ENCODE results near the gene ATP2C2.

Gene ATP2C2

DNA sequence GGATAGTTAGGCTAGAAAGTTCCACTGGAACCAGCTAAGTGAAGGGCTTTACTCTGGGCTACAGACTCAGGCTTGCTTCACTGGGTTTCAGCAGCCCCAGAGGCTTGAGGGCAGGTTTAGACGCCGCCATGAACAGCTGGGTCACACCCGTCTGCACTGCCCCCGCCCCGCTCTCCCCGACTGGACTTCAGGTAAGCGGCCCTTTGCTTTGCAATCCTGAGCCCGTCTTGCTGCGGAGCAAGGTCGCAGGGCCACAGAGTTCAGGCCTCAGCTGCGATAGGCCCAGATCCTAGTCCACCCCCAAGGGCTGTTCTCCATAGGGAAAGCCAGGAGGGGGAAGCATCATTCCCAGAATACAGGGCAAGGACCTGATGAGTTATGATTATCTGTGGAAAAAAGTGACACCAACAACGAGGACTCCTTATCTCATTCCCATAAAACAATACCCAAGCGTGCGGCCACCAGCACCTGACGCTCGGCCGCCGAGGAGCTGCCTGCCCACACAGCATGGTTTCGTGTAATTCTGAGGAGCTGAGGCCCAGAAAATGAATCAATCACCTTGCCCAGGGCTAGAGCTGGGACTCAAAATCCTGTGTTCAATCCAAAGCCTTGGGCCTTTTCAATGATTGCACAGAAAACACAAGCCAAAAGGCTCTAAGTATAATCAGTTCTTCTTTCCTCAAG is 115.7 kb downstream of the ATP2C2 start:
- Histone ChIP-seq H3K27ac (no peak overlapping the region), H3K4me3 (no peak overlapping the region), H3K9ac (ENCODE audit: insufficient read length) (no peak overlapping the region), H3K36me3 (ENCODE audit: insufficient read depth, low read length) (no peaks in the 10 kb centered on the region), H3K9me3 (ENCODE audit: low read depth, low read length) (no peaks in the 10 kb centered on the region)
- no peak for DNase-seq (ENCODE audit: low read depth, low spot score)
- TF ChIP-seq FOXP2 (optimal IDR thresholded peaks at IDR 0.05; ENCODE audit: control extremely low read depth, extremely low read length, insufficient read depth) (no peak), POLR2AphosphoS5 (IDR thresholded peaks at IDR 0.05; ENCODE audit: borderline replicate concordance, low read depth, low read length) (no peak), EZH2 (IDR thresholded peaks at IDR 0.05) (no peak)

DNA sequence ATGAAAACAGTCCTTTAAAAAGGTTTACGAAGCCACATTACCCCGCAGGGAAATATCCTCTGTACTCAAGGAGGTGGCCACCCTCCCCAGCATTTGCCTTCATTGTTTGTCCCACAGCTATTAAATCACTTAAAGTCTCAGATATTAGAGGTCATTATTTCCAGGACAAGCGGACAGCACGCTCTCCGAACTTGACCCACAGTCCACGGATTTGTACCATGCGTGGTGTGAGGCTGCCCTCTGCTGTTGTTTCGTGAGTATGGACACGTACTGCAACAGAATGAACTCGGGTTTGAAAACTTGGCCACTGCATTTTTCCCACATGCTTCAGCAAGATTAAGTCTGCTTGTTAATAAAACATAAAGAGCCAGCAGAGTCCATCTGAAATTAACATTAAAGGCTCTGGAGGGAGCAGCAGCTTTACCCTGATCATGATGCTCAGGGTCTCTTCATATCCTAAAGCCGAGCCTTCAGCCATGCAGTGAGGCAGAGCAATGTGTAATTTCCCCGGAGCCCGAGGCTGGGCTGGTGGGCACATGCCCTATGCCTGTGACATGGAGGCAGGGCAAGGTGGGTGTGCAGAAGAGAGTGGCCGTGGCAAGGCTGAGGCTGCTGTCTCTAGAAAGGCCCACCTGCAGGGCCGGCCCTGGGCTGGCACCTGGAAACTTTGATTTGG is 116.4 kb downstream of the ATP2C2 start:
- TF ChIP-seq FOXP2 (optimal IDR thresholded peaks at IDR 0.05; ENCODE audit: control extremely low read depth, extremely low read length, insufficient read depth): no peak
- no peak for TF ChIP-seq EZH2 (IDR thresholded peaks at IDR 0.05)
- TF ChIP-seq POLR2AphosphoS5 (IDR thresholded peaks at IDR 0.05; ENCODE audit: borderline replicate concordance, low read depth, low read length): no peak
- Histone ChIP-seq H3K9me3 (ENCODE audit: low read depth, low read length) (no peaks in the 10 kb centered on the region), H3K36me3 (ENCODE audit: insufficient read depth, low read length) (no peaks in the 10 kb centered on the region), H3K4me3 (no peak overlapping the region), H3K27ac (no peak overlapping the region), H3K9ac (ENCODE audit: insufficient read length) (no peak overlapping the region)
- DNase-seq (ENCODE audit: low read depth, low spot score): no peak

DNA sequence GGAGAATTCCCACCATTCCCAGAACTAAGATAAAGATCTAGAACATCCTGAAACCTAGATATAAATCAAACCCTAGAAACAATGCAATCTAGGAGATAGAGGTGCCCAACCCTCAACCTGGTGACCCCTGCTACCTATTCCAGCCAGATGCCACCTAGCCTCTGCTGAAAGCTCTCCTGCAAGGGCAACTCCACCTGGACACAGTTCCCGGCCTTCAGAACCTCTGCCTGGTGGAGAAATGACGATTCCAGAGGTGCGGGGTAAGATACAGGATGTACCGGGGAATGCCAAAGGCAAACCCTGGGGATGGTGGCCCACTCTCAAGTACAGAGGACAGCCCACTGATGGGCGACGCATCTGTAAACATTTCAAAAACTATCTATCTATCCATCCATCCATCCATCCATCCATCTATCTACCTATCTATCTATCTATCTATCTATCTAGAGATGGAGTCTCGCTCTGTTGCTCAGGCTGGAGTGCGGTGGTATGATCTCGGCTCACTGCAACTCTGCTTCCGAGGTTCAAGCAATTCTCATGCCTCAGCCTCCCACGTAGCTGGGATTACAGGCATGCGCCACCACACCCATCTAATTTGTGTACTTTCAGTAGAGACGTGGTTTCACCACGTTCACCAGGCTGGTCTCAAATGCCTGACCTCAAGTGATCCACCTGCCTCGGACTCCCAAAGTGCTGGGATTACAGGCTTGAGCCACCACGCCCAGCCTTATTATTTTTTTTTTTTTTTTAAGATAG is 117.1 kb downstream of the ATP2C2 start:
- no peaks in the 10 kb centered on the region for H3K9me3 ChIP-seq (ENCODE audit: low read depth, low read length)
- no peak overlapping the region for H3K4me3 ChIP-seq
- H3K36me3 ChIP-seq (ENCODE audit: insufficient read depth, low read length): no peaks in the 10 kb centered on the region
- TF ChIP-seq FOXP2 (optimal IDR thresholded peaks at IDR 0.05; ENCODE audit: control extremely low read depth, extremely low read length, insufficient read depth) (no peak), EZH2 (IDR thresholded peaks at IDR 0.05) (no peak)
- no peak overlapping the region for H3K9ac ChIP-seq (ENCODE audit: insufficient read length)
- H3K27ac ChIP-seq: no peak overlapping the region
- no peak for DNase-seq (ENCODE audit: low read depth, low spot score)

DNA sequence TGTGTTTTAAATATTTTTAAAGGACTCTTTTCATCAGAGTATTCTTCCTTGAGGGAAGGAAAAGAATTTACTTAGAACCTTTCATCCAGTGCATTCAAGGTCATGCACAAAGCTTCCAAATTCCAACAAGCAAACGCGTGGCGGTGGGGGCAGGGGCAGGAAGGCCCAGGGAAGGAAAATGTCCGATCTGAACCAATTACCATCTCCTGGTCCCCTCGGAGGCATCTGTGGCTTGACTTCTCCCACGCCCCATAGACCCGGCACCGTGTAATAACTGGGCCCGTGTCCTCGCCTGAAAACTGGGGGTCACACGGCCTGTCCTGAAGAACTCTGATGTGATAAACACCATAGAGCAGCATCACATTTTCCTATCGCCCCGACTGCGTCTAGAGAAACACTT is 117.8 kb downstream of the ATP2C2 start:
- TF ChIP-seq EZH2 (IDR thresholded peaks at IDR 0.05) (no peak), POLR2AphosphoS5 (IDR thresholded peaks at IDR 0.05; ENCODE audit: borderline replicate concordance, low read depth, low read length) (no peak), FOXP2 (optimal IDR thresholded peaks at IDR 0.05; ENCODE audit: control extremely low read depth, extremely low read length, insufficient read depth) (no peak)
- no peaks in the 10 kb centered on the region for H3K9me3 ChIP-seq (ENCODE audit: low read depth, low read length)
- no peak overlapping the region for H3K27ac ChIP-seq
- no peak overlapping the region for H3K4me3 ChIP-seq
- DNase-seq (ENCODE audit: low read depth, low spot score): no peak
- no peaks in the 10 kb centered on the region for H3K36me3 ChIP-seq (ENCODE audit: insufficient read depth, low read length)
- H3K9ac ChIP-seq (ENCODE audit: insufficient read length): no peak overlapping the region

DNA sequence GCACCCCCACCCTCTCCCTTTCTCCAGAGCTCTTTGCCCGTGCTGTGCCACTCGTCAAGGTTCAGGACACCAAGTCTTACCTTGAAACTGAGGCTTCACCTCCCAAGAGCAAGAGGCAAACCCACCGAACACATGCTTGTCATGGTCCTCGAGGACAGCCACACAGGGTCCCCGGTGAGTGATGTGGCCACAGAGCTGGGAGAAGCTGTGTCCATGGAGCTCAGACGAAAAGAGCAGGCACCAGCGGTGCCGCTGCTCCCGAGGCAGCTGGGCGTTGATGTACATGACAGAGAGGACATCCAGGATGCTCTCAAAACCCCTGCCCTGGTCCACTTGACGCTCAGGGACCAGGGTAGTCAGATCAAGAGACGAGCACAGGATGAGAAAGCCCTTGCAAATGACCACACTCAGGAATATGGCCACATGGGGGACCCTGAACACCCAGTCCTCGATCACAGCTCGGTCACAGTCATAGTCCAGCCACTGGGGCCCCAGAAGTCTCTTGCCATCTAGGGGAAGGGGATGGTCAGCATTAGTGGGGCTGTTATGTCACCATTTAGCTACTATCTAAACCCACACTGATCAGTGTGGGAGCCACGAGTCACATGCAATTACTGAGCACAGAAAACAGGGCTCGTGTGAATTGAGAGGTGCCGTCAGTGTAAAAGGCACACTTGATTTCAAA is 118.4 kb downstream of the ATP2C2 start:
- no peak for TF ChIP-seq FOXP2 (optimal IDR thresholded peaks at IDR 0.05; ENCODE audit: control extremely low read depth, extremely low read length, insufficient read depth)
- no peak for TF ChIP-seq EZH2 (IDR thresholded peaks at IDR 0.05)
- no peak for TF ChIP-seq POLR2AphosphoS5 (IDR thresholded peaks at IDR 0.05; ENCODE audit: borderline replicate concordance, low read depth, low read length)
- Histone ChIP-seq H3K9ac (ENCODE audit: insufficient read length) (no peak overlapping the region), H3K36me3 (ENCODE audit: insufficient read depth, low read length) (no peaks in the 10 kb centered on the region), H3K4me3 (no peak overlapping the region), H3K27ac (no peak overlapping the region), H3K9me3 (ENCODE audit: low read depth, low read length) (no peaks in the 10 kb centered on the region)
- no peak for DNase-seq (ENCODE audit: low read depth, low spot score)

DNA sequence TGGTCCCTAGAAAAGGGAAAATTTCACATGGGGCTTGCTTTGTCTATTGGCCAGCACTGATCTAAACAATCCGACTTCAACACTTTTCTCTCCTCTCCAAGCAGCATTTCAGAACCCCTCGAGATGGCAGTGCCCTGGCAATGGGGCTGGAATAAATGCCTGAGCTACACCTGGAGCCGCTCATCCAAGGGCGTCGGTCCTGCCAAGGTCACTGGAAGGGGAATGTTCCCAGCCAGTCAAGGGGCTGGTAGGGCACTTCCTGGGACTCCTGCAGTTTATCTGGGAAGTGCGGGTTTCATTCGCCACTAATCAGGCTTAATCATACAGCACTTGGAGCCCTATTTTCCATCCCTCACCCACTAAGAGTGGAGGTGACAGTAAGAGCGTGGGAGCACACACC is 119.0 kb downstream of the ATP2C2 start:
- TF ChIP-seq FOXP2 (optimal IDR thresholded peaks at IDR 0.05; ENCODE audit: control extremely low read depth, extremely low read length, insufficient read depth): no peak
- TF ChIP-seq EZH2 (IDR thresholded peaks at IDR 0.05): no peak
- no peak for TF ChIP-seq POLR2AphosphoS5 (IDR thresholded peaks at IDR 0.05; ENCODE audit: borderline replicate concordance, low read depth, low read length)
- Histone ChIP-seq H3K4me3 (no peak overlapping the region), H3K9ac (ENCODE audit: insufficient read length) (no peak overlapping the region), H3K9me3 (ENCODE audit: low read depth, low read length) (no peaks in the 10 kb centered on the region), H3K36me3 (ENCODE audit: insufficient read depth, low read length) (no peaks in the 10 kb centered on the region), H3K27ac (no peak overlapping the region)
- DNase-seq (ENCODE audit: low read depth, low spot score): no peak

DNA sequence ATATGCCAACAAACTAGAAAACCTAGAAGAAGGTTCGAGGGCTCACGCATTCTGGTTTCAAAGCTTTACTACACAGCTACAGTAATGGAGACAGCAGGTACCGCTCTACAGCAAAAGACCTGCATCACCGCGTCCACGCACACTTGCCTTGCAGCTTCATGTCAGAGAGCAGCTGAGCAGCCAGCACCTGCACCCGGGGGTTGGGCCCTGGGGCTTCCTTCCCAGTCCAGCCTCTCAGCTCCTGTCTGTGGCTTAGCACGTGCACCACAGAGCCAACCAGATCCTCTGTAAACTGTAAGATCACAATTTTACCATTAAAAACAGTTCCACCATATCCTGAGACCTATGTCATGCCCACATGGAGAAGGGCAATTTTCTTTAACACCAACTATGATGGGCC is 120.8 kb downstream of the ATP2C2 start:
- no peaks in the 10 kb centered on the region for H3K36me3 ChIP-seq (ENCODE audit: insufficient read depth, low read length)
- no peak for TF ChIP-seq EZH2 (IDR thresholded peaks at IDR 0.05)
- no peak for TF ChIP-seq POLR2AphosphoS5 (IDR thresholded peaks at IDR 0.05; ENCODE audit: borderline replicate concordance, low read depth, low read length)
- no peak for TF ChIP-seq FOXP2 (optimal IDR thresholded peaks at IDR 0.05; ENCODE audit: control extremely low read depth, extremely low read length, insufficient read depth)
- H3K27ac ChIP-seq: no peak overlapping the region
- no peak overlapping the region for H3K9ac ChIP-seq (ENCODE audit: insufficient read length)
- H3K4me3 ChIP-seq: no peak overlapping the region
- DNase-seq (ENCODE audit: low read depth, low spot score): no peak
- no peaks in the 10 kb centered on the region for H3K9me3 ChIP-seq (ENCODE audit: low read depth, low read length)

DNA sequence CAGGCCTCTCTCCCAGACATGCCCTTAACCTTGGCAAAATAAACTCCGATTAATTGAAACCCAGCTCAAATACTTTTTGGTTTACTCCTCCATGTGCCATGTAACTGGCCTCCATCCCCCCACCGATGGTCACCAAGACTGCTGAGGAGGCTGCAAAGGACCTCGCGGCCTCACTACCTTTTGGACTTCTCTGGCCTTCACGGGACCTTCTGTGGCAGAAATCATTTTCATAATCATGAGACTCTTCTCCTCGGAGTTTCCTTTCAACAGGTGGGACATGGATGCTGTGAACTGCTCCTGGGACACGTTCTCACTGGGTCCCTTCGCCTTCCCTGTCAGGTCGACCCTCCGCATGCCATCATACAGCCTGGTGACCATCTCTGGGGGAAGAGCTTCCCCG is 127.2 kb downstream of the ATP2C2 start:
- Histone ChIP-seq H3K4me3 (no peak overlapping the region), H3K36me3 (ENCODE audit: insufficient read depth, low read length) (no peaks in the 10 kb centered on the region), H3K9me3 (ENCODE audit: low read depth, low read length) (no peaks in the 10 kb centered on the region), H3K27ac (no peak overlapping the region), H3K9ac (ENCODE audit: insufficient read length) (no peak overlapping the region)
- no peak for DNase-seq (ENCODE audit: low read depth, low spot score)
- TF ChIP-seq FOXP2 (optimal IDR thresholded peaks at IDR 0.05; ENCODE audit: control extremely low read depth, extremely low read length, insufficient read depth): no peak
- no peak for TF ChIP-seq EZH2 (IDR thresholded peaks at IDR 0.05)
- no peak for TF ChIP-seq POLR2AphosphoS5 (IDR thresholded peaks at IDR 0.05; ENCODE audit: borderline replicate concordance, low read depth, low read length)
